Mesenchymal stem cell (in vitro differentiated cells and primary cell): ENCODE results near the gene GNAI1.

ENCODE experiments used
- DNase-seq: peaks from one replicate; pipeline ENCODE4 v3.0.0-alpha.2; 2013
- H2AFZ ChIP-seq: one replicate; pipeline ENCODE4 v1.6.1; 2013; ENCODE audit warnings: low read depth, mild to moderate bottlenecking, control low read depth, inconsistent platforms, low read length, moderate library complexity
- H2AK5ac ChIP-seq: 2 replicates; pipeline ENCODE4 v1.6.1; 2013; ENCODE audit warnings: low read length, moderate library complexity, mild to moderate bottlenecking, inconsistent platforms; ENCODE audit not compliant: severe bottlenecking
- H2BK120ac ChIP-seq: one replicate; pipeline ENCODE4 v1.6.1; 2013; ENCODE audit warnings: low read depth, mild to moderate bottlenecking, inconsistent platforms, low read length, moderate library complexity
- H2BK12ac ChIP-seq, 2 experiments: one replicate each; pipeline ENCODE4 v1.6.1; 2013; ENCODE audit warnings: inconsistent platforms in 2 of 2, low read length in 2 of 2, mild to moderate bottlenecking in 2 of 2, moderate library complexity in 2 of 2, control low read depth in 1 of 2
- H2BK15ac ChIP-seq: one replicate; pipeline ENCODE4 v1.6.1; 2013; ENCODE audit warnings: mild to moderate bottlenecking, low read depth, inconsistent platforms; ENCODE audit not compliant: poor library complexity, severe bottlenecking
- H2BK5ac ChIP-seq: 2 replicates; pipeline ENCODE4 v1.6.1; 2013; ENCODE audit warnings: low read depth, mild to moderate bottlenecking, low read length, control low read depth, inconsistent platforms; ENCODE audit not compliant: poor library complexity, severe bottlenecking
- H3K14ac ChIP-seq, 2 experiments: one replicate each; pipeline ENCODE4 v1.6.1; 2013; ENCODE audit warnings: inconsistent platforms in 2 of 2, low read length in 2 of 2, control low read depth in 1 of 2, mild to moderate bottlenecking in 1 of 2, moderate library complexity in 1 of 2
- H3K18ac ChIP-seq, 2 experiments: one replicate each; pipeline ENCODE4 v1.6.1; 2013; ENCODE audit warnings: inconsistent platforms in 2 of 2, low read length in 2 of 2, control low read depth in 1 of 2, low read depth in 1 of 2, mild to moderate bottlenecking in 1 of 2
- H3K23ac ChIP-seq, 2 experiments: one replicate each; pipeline ENCODE4 v1.6.1; 2013; ENCODE audit warnings: inconsistent platforms in 2 of 2, low read length in 2 of 2, mild to moderate bottlenecking in 2 of 2, moderate library complexity in 2 of 2, control low read depth in 1 of 2
- H3K27ac ChIP-seq: 2 replicates; pipeline ENCODE4 v1.5.1; 2013; ENCODE audit warnings: mild to moderate bottlenecking, moderate library complexity, low read length, control low read depth, inconsistent platforms; ENCODE audit not compliant: poor library complexity, severe bottlenecking
- H3K27me3 ChIP-seq, 2 experiments: 2 replicates each; pipeline versions ENCODE4 v1.6.1 to v1.7.0; 2013; ENCODE audit warnings: low read length in 2 of 2, mild to moderate bottlenecking in 2 of 2, moderate library complexity in 2 of 2, control low read depth in 1 of 2, inconsistent platforms in 1 of 2; ENCODE audit not compliant: control insufficient read depth in 1 of 2, insufficient read depth in 1 of 2
- H3K36me3 ChIP-seq, 2 experiments: 2 replicates each; pipeline versions ENCODE4 v1.6.1 to v1.7.0; 2013; ENCODE audit warnings: low read length in 2 of 2, control low read depth in 1 of 2, inconsistent platforms in 1 of 2, low read depth in 1 of 2, mild to moderate bottlenecking in 1 of 2; ENCODE audit not compliant: insufficient read depth in 2 of 2, control insufficient read depth in 1 of 2
- H3K4ac ChIP-seq, 2 experiments: one replicate each; pipeline ENCODE4 v1.6.1; 2013; ENCODE audit warnings: inconsistent platforms in 2 of 2, low read length in 2 of 2, mild to moderate bottlenecking in 2 of 2, moderate library complexity in 2 of 2, control low read depth in 1 of 2, low read depth in 1 of 2
- H3K4me1 ChIP-seq: 2 replicates; pipeline ENCODE4 v1.6.1; 2013; ENCODE audit warnings: low read depth, low read length, control low read depth; ENCODE audit not compliant: control insufficient read depth, insufficient read depth
- H3K4me2 ChIP-seq: 2 replicates; pipeline ENCODE4 v1.6.1; 2013; ENCODE audit warnings: low read length, mild to moderate bottlenecking, inconsistent platforms; ENCODE audit not compliant: poor library complexity, severe bottlenecking
- H3K4me3 ChIP-seq, 2 experiments: 2 replicates each; pipeline versions ENCODE4 v1.5.1 to v1.7.0; 2013; ENCODE audit warnings: low read length in 2 of 2, mild to moderate bottlenecking in 2 of 2, control low read depth in 1 of 2, low read depth in 1 of 2; ENCODE audit not compliant: insufficient read depth in 1 of 2
- H3K79me1 ChIP-seq: replicated peaks from 2 replicates; pipeline ENCODE4 v1.6.1; 2013; ENCODE audit warnings: mild to moderate bottlenecking, control low read depth, low read length, inconsistent platforms; ENCODE audit not compliant: poor library complexity, severe bottlenecking
- H3K9ac ChIP-seq: 2 replicates; pipeline ENCODE4 v1.7.0; 2013; ENCODE audit warnings: mild to moderate bottlenecking, low read length, moderate library complexity
- H3K9me3 ChIP-seq: 2 replicates; pipeline ENCODE4 v1.7.0; 2013; ENCODE audit warnings: mild to moderate bottlenecking, low read length; ENCODE audit not compliant: control insufficient read depth
- H4K8ac ChIP-seq: one replicate; pipeline ENCODE4 v1.6.1; 2013; ENCODE audit warnings: inconsistent platforms, mild to moderate bottlenecking, low read length, moderate library complexity
- H4K91ac ChIP-seq: one replicate; pipeline ENCODE4 v1.6.1; 2013; ENCODE audit warnings: mild to moderate bottlenecking, low read length, inconsistent platforms
- WGBS: methylation state at CpG from one replicate; pipeline ENCODE4 v1.1.7; 2013; ENCODE audit warnings: mixed read lengths; 5-methylcytosine and 5-hydroxymethylcytosine counted together

Gene GNAI1

GRCh38 chr7:80260606-80261005 is 126.0 kb downstream of the GNAI1 start:
- Histone ChIP-seq H2BK5ac (no peak overlapping the region), H2AK5ac (no peak overlapping the region), H2BK15ac (no peak overlapping the region), H3K27ac (no peak overlapping the region), H3K4me1 (no peaks in the 10 kb centered on the region), H3K36me3 (no peaks in the 10 kb centered on the region), H3K23ac (no peak overlapping the region), H3K14ac (no peak overlapping the region), H2AFZ (no peak overlapping the region), H3K9me3 (no peaks in the 10 kb centered on the region), H3K9ac (no peak overlapping the region), H3K18ac (peak overlapping the region in 1 of 2 experiments; percentile 26), H3K4me3 (no peak overlapping the region), H3K4me2 (no peak overlapping the region), H3K4ac (no peak overlapping the region), H3K79me1 (no peaks in the 10 kb centered on the region), H4K8ac (no peak overlapping the region), H4K91ac (no peak overlapping the region), H2BK120ac (no peak overlapping the region), H2BK12ac (no peak overlapping the region), H3K27me3 (no peaks in the 10 kb centered on the region)
- no peak for DNase-seq

DNA sequence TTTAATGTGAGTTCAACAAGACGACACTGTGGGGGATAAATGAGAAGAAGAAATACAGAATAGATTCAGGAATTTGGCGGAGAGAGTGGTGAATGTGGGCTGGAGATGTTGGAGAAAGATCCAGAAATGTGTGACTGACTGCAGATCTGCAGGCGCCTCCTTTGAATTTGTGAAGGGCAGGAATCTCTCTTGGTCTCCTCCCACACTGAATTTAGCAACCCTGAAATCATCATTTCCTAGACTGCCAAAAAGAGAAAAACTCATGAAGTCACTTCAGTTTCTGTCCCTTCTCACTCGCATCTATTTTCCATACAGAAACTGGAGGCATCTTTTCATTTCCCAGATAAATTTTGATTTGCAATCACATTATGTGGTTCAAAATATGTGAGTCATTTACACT is 128.7 kb downstream of the GNAI1 start:
- peak overlapping the region; percentile 76 for H3K9ac ChIP-seq
- no peak overlapping the region for H3K27ac ChIP-seq
- H2AFZ ChIP-seq, result no peak overlapping the region
- H2AK5ac ChIP-seq, result no peak overlapping the region
- H2BK120ac ChIP-seq, result no peak overlapping the region
- no peak overlapping the region for H3K14ac ChIP-seq
- no peaks in the 10 kb centered on the region for H3K4me1 ChIP-seq
- no peaks in the 10 kb centered on the region for H3K36me3 ChIP-seq
- no peak overlapping the region for H2BK5ac ChIP-seq
- no peak overlapping the region for H4K8ac ChIP-seq
- H3K23ac ChIP-seq, result no peak overlapping the region
- H2BK15ac ChIP-seq, result no peak overlapping the region
- no peak overlapping the region for H2BK12ac ChIP-seq
- H4K91ac ChIP-seq, result no peak overlapping the region
- no peak overlapping the region for H3K4me2 ChIP-seq
- H3K79me1 ChIP-seq, result no peaks in the 10 kb centered on the region
- DNase-seq, result no peak
- peak overlapping the region in 1 of 2 experiments; percentile 64 for H3K4me3 ChIP-seq
- 96% methylated on average over 4 of the region's 4 CpGs for WGBS
- H3K4ac ChIP-seq, result no peak overlapping the region
- H3K18ac ChIP-seq, result no peak overlapping the region
- no peaks in the 10 kb centered on the region for H3K9me3 ChIP-seq
- no peaks in the 10 kb centered on the region for H3K27me3 ChIP-seq

- H2BK15ac ChIP-seq, result no peak overlapping the region
- no peaks in the 10 kb centered on the region for H3K79me1 ChIP-seq
- H3K9me3 ChIP-seq, result no peaks in the 10 kb centered on the region
- no peaks in the 10 kb centered on the region for H3K4me1 ChIP-seq
- H2BK12ac ChIP-seq, result no peak overlapping the region
- no peak for DNase-seq
- H2BK5ac ChIP-seq, result no peak overlapping the region
- no peak overlapping the region for H2BK120ac ChIP-seq
- WGBS, result 100% methylated on average over 2 of the region's 2 CpGs
- H3K9ac ChIP-seq, result peak overlapping the region; percentile 76
- no peak overlapping the region for H2AFZ ChIP-seq
- H4K8ac ChIP-seq, result no peak overlapping the region
- no peak overlapping the region for H3K27ac ChIP-seq
- H3K14ac ChIP-seq, result no peak overlapping the region
- H3K27me3 ChIP-seq, result no peaks in the 10 kb centered on the region
- no peak overlapping the region for H2AK5ac ChIP-seq
- H3K23ac ChIP-seq, result no peak overlapping the region
- no peak overlapping the region for H3K18ac ChIP-seq
- H3K4me2 ChIP-seq, result no peak overlapping the region
- no peak overlapping the region for H4K91ac ChIP-seq
- H3K36me3 ChIP-seq, result no peaks in the 10 kb centered on the region
- no peak overlapping the region for H3K4ac ChIP-seq
- H3K4me3 ChIP-seq, result peak overlapping the region in 1 of 2 experiments; percentile 64
Measured at GRCh38 chr7:80263821-80264220, 129.2 kb downstream of the GNAI1 start.

DNA sequence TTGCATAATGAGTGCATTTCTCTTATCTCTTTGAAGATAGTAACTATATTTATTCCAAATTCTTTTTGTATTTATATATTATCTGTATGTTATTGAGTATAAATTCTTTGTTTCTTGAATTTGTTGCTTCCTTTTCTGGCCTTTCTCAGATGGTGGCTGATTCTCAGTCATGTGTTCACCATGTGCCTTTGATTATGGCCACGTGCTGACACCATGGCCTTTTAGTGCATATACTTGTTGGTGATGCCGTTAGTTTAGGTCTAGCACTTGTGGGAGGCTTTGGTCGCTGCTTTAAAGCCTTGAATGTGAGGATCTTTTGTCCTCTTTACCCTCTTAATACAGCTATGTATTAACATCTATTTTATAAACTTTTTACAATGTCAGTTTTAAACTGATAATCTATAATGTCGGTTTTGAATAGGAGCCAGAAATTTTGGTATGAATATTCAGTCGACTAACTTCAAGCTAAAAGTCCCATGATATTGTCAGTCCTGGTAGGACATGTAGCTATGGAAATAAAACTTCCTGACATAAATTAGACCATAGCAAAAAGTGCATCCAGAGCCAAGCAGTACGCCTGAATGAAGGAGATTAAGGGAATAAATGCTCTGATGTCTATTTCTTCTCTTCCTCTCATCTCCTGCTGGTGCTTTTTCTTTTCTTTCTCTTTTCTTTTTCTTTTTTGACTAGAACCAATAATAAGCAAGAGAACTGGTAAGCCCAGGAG is 130.3 kb downstream of the GNAI1 start:
- H3K4me3 ChIP-seq, result no peak overlapping the region
- H3K9me3 ChIP-seq, result no peaks in the 10 kb centered on the region
- H3K36me3 ChIP-seq, result no peaks in the 10 kb centered on the region
- H2BK120ac ChIP-seq, result no peak overlapping the region
- H3K23ac ChIP-seq, result no peak overlapping the region
- no peak overlapping the region for H3K14ac ChIP-seq
- no peak overlapping the region for H4K91ac ChIP-seq
- peak overlapping the region in 1 of 2 experiments; percentile 89 for H2BK12ac ChIP-seq
- no peak overlapping the region for H3K4me2 ChIP-seq
- H3K4ac ChIP-seq, result peak overlapping the region in 1 of 2 experiments; percentile 58
- H3K9ac ChIP-seq, result no peak overlapping the region
- DNase-seq, result no peak
- H3K79me1 ChIP-seq, result no peaks in the 10 kb centered on the region
- no peak overlapping the region for H3K27ac ChIP-seq
- H2AFZ ChIP-seq, result no peak overlapping the region
- 86% methylated on average over 2 of the region's 6 CpGs for WGBS
- H4K8ac ChIP-seq, result no peak overlapping the region
- no peak overlapping the region for H3K18ac ChIP-seq
- no peaks in the 10 kb centered on the region for H3K27me3 ChIP-seq
- no peak overlapping the region for H2AK5ac ChIP-seq
- H2BK15ac ChIP-seq, result no peak overlapping the region
- no peaks in the 10 kb centered on the region for H3K4me1 ChIP-seq
- no peak overlapping the region for H2BK5ac ChIP-seq
